MM.1S (cell line): Measurements from ENCODE around the gene NBEA.

Source experiments
- DNase-seq: peaks from one replicate; pipeline ENCODE4 v3.0.0-alpha.2; 2015
- H2AFZ ChIP-seq: fragments of 300-600 bp; sonication (generic); 2 replicates; pipeline ENCODE4 v1.6.0; 2016; ENCODE audit warnings: antibody characterized with exemption, low read length
- H3F3A ChIP-seq: fragments of 300-600 bp; sonication (generic); 2 replicates; pipeline ENCODE4 v1.6.1; 2016; ENCODE audit warnings: mild to moderate bottlenecking, antibody characterized with exemption, low read length, moderate library complexity, mixed read lengths; ENCODE audit not compliant: insufficient read depth
- H3K27ac ChIP-seq: fragments of 300-600 bp; sonication (generic); 2 replicates; pipeline ENCODE4 v1.5.1; 2016; ENCODE audit warnings: mild to moderate bottlenecking, low read length
- H3K27me3 ChIP-seq: fragments of 300-600 bp; sonication (generic); replicated peaks from 2 replicates; pipeline ENCODE4 v1.6.0; 2016; ENCODE audit warnings: low read length; ENCODE audit not compliant: insufficient read depth
- H3K36me3 ChIP-seq: fragments of 300-600 bp; sonication (generic); replicated peaks from 2 replicates; pipeline ENCODE4 v1.6.1; 2016; ENCODE audit warnings: mild to moderate bottlenecking, low read length, mixed read lengths; ENCODE audit not compliant: insufficient read depth
- H3K4me1 ChIP-seq: fragments of 300-600 bp; sonication (generic); 2 replicates; pipeline ENCODE4 v1.6.1; 2016; ENCODE audit warnings: low read length, mixed read lengths
- H3K4me2 ChIP-seq: fragments of 300-600 bp; sonication (generic); 2 replicates; pipeline ENCODE4 v1.6.0; 2016; ENCODE audit warnings: low read depth, low read length
- H3K4me3 ChIP-seq: fragments of 300-600 bp; sonication (generic); 2 replicates; pipeline ENCODE4 v1.5.1; 2016; ENCODE audit warnings: low read length, mixed read lengths
- H3K79me2 ChIP-seq: fragments of 300-600 bp; sonication (generic); 2 replicates; pipeline ENCODE4 v1.6.1; 2016; ENCODE audit warnings: mixed run types, low read length, mixed read lengths
- H3K9ac ChIP-seq: fragments of 300-600 bp; sonication (generic); 2 replicates; pipeline ENCODE4 v1.6.1; 2016; ENCODE audit warnings: low read length, mixed read lengths
- H3K9me2 ChIP-seq: fragments of 300-600 bp; sonication (generic); replicated peaks from 2 replicates; pipeline ENCODE4 v1.6.1; 2016; ENCODE audit warnings: mild to moderate bottlenecking, low read length, mixed read lengths; ENCODE audit not compliant: insufficient read depth
- H3K9me3 ChIP-seq: fragments of 300-600 bp; sonication (generic); replicated peaks from 2 replicates; pipeline ENCODE4 v1.6.1; 2016; ENCODE audit warnings: mild to moderate bottlenecking, low read length, mixed read lengths; ENCODE audit not compliant: insufficient read depth
- H4K20me1 ChIP-seq: fragments of 300-600 bp; sonication (generic); 2 replicates; pipeline ENCODE4 v1.6.1; 2016; ENCODE audit warnings: mild to moderate bottlenecking, low read length, moderate library complexity, mixed read lengths; ENCODE audit not compliant: insufficient read depth
- EZH2 ChIP-seq: fragments of 300-600 bp; sonication (generic); optimal IDR thresholded peaks from 2 replicates; pipeline ENCODE3; 2017; ENCODE audit warnings: low read depth, mild to moderate bottlenecking, antibody characterized with exemption, low read length, mixed read lengths
- EZH2phosphoT487 ChIP-seq: fragments of 300-600 bp; sonication (generic); IDR thresholded peaks from 2 replicates; pipeline ENCODE4 v1.6.1; 2018; ENCODE audit warnings: antibody characterized with exemption, low read length
- TF ChIP-seq, protein P1 (sequence below): fragments of 300-600 bp; sonication (generic); IDR thresholded peaks from 2 replicates; pipeline ENCODE4 v1.5.1; 2016; ENCODE audit warnings: antibody characterized with exemption, low read length, mixed read lengths

Gene NBEA

DNA sequence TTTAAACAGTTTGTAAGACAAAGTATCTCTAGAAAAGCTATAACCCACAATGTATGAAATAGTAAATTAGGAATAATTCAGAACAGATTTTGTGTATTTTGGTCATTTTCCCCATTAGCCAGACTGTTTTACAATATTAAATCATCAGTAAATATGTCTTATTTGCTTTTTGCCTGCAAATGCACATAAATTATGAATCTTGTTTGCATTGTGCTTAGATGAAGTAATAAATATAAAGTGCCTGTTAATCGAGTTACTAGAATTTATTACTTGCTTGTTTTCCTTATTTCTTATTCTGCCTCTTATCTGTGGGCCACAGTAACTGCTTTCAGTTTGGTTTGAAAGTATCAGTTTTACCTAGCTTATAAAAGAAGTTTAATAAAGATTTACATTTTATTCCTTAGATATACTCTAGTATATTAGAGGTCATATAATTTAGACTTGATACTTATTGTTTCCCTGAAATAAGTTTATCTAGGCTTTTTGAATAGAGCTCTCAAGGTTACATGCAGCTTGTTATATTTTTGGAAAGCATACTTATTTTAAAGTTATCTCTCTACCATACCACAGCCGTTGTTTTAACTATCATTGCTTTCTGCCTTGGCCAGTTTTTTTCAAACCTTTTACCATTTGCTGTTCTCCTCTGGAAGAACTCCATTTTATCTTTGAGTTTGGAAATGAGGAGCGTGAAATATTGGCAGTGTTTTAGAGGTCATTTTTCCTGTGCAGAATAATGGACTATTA lies 238.0 kb downstream of the NBEA start:
- no peaks in the 10 kb centered on the region for H4K20me1 ChIP-seq
- no peaks in the 10 kb centered on the region for H3K36me3 ChIP-seq
- no peak overlapping the region for H3K4me2 ChIP-seq
- H3K9ac ChIP-seq, result no peak overlapping the region
- TF ChIP-seq EZH2 (no peak), EZH2phosphoT487 (no peak)
- TF ChIP-seq, protein P1, sequence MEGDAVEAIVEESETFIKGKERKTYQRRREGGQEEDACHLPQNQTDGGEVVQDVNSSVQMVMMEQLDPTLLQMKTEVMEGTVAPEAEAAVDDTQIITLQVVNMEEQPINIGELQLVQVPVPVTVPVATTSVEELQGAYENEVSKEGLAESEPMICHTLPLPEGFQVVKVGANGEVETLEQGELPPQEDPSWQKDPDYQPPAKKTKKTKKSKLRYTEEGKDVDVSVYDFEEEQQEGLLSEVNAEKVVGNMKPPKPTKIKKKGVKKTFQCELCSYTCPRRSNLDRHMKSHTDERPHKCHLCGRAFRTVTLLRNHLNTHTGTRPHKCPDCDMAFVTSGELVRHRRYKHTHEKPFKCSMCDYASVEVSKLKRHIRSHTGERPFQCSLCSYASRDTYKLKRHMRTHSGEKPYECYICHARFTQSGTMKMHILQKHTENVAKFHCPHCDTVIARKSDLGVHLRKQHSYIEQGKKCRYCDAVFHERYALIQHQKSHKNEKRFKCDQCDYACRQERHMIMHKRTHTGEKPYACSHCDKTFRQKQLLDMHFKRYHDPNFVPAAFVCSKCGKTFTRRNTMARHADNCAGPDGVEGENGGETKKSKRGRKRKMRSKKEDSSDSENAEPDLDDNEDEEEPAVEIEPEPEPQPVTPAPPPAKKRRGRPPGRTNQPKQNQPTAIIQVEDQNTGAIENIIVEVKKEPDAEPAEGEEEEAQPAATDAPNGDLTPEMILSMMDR, result no peak
- H3K9me3 ChIP-seq, result no peaks in the 10 kb centered on the region
- H3K9me2 ChIP-seq, result no peaks in the 10 kb centered on the region
- no peaks in the 10 kb centered on the region for H3K79me2 ChIP-seq
- H3F3A ChIP-seq, result no peaks in the 10 kb centered on the region
- no peak overlapping the region for H2AFZ ChIP-seq
- no peak overlapping the region for H3K27ac ChIP-seq
- no peaks in the 10 kb centered on the region for H3K27me3 ChIP-seq
- H3K4me3 ChIP-seq, result no peak overlapping the region
- DNase-seq, result no peak
- H3K4me1 ChIP-seq, result no peaks in the 10 kb centered on the region

DNA sequence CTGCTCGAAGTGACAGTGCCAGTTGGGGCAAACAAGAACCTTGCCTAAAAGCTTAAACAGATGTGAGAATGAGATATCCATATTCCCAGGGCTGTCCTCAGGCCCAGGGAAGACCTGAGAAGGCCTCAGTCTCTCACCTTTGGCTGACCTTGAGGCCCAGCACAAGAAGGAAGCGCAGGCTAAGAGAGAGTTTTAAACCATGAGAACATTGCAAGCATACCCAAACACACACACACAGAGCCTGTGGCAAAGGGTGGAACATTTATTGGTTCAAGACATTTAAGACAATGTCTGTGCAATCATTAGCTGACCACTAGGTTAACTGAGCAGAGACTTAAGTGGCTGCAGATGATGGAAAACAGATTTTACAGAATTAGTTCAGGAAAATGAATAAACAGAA lies 248.2 kb downstream of the NBEA start:
- Histone ChIP-seq H3K9me2 (no peaks in the 10 kb centered on the region), H2AFZ (no peak overlapping the region), H3K36me3 (no peaks in the 10 kb centered on the region), H3K9me3 (no peaks in the 10 kb centered on the region), H3K4me3 (no peak overlapping the region), H3K4me1 (no peaks in the 10 kb centered on the region), H3K4me2 (no peak overlapping the region), H3K79me2 (no peaks in the 10 kb centered on the region), H3K9ac (no peak overlapping the region), H4K20me1 (no peaks in the 10 kb centered on the region), H3F3A (no peaks in the 10 kb centered on the region), H3K27ac (no peak overlapping the region), H3K27me3 (no peaks in the 10 kb centered on the region)
- DNase-seq, result no peak
- TF ChIP-seq, protein P1, result no peak

DNA sequence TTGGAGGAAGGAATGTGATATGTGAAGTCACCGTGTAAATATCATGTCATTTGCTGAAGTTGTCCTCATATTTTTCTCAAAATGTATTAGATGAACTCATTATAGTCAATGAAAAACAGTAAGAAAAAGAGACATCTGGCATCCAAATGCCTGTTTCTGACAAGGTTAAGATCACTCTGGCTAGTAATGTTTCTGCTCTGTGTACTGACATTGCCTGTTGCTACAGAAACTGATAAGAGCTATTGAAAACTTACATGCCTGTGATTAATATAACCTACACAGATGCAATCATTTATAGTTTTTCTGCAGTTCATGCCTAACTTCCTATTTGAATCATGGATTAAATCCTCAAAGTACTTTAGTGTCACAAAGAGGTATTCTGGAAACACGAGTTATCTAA lies 249.8 kb downstream of the NBEA start:
- Histone ChIP-seq H4K20me1 (no peaks in the 10 kb centered on the region), H3K4me2 (no peak overlapping the region), H3F3A (no peaks in the 10 kb centered on the region), H3K9me3 (no peaks in the 10 kb centered on the region), H2AFZ (no peak overlapping the region), H3K4me1 (no peaks in the 10 kb centered on the region), H3K36me3 (no peaks in the 10 kb centered on the region), H3K9ac (no peak overlapping the region), H3K79me2 (no peaks in the 10 kb centered on the region), H3K27ac (no peak overlapping the region), H3K4me3 (no peak overlapping the region), H3K9me2 (no peaks in the 10 kb centered on the region), H3K27me3 (no peaks in the 10 kb centered on the region)
- no peak for DNase-seq
- no peak for TF ChIP-seq EZH2
- TF ChIP-seq, protein P1, result no peak
- no peak for TF ChIP-seq EZH2phosphoT487
